ENCODE measurements around the gene CAPN14.

Gene CAPN14

DNA sequence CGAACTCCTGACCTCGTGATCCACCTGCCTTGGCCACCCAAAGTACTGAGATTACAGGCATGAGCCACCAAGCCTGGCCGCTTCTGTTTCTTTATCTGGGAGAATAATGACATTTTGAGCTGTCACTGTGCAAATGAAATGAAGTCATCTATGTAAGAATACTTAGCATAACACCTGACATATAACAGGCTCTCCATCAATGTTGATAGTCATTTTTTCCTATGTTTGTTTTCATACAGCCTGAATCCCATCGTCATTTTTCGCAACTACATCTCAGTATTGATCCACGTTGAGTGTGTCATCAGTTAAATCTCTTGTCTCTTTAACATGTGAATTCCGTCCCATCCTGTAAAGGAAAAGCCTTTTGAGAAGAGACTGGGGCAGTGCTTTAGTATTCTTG lies 6.4 kb upstream of the CAPN14 start:
- DNase-seq, result no peak

DNA sequence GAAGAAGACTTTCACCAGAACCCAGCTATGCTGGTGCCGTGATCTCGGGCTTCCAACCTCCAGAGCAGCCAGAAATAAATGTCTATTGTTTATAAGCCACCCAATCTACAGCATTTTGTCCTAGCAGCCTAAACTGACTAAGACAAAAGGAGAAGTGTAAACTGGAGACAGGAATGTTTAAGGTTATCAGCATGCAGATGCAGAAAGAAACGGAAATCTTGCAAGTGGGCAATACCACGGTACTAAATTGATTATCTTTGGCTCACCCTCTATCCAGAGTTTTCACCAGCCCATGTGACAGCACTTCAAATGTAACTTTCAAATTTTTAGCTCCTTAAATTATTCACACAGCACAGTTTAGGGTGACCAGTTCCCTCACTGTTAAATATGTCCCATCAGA lies 5.7 kb upstream of the CAPN14 start:
- DNase-seq, result no peak

GRCh38 chr2:31222071-31222470 lies 4.8 kb upstream of the CAPN14 start:
- no peak for DNase-seq

DNA sequence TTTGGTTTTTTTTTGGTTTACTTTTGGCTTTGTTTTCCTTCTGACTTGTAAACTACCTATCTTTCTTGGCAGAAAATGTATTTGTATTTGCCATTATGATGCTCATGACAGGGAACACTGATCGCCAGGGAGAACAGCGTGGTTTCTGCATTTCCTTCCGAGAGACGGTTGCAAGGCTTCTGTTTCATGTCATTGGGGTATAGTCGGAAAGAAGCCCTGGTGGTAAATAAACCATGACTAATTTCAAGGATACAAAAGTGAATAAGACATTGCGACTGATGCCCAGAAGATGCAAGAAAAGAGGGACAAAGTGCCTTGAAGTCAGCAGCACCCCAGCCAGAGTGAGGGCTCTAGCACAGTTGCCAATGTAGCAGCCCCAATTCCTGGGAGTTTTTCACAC lies 4.2 kb upstream of the CAPN14 start:
- DNase-seq, result no peak

DNA sequence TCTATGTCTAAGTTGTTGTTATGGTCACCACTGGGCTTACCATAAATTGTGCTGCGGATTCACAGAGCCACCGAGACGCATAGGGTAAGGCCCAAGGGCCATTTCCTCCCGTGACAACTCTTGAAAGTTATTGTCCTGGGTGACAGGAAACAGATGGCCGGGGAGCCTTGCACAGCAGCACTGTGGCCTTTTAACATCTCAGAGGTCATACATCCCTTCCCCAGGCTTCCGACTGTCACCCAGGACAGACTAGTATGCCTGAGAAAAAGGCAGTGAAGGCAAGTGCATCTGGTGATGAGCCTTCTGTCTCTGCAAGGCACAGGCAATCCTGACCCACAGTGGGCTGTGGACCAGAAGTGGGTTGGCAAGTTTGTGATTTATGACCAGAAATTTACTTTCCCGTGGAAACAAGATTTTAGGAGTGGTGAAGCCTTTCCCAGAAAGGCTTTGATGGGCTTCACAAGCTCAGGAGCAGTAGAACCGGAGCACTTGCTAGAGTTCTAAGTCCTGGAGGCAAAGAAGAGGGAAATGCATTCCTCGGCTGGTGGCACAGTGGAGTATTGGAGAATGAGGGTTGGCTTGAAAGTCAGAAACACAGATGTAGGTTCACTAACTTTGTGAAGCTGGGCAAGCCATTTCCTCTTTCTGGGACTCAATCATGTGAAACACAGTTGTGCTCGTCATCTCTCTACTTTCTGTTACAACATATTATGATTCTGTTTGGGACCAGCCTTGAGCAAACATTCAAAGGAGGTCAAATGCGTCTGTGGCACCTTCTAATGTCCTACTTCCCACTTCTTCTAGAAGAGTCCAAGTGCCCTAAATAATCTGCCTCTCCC lies 2.0 kb upstream of the CAPN14 start:
- DNase-seq, result no peak

GRCh38 chr2:31216734-31217133 lies 581 bp downstream of the CAPN14 start:
- DNase-seq, result no peak

GRCh38 chr2:31214444-31214915 lies 2.8 kb downstream of the CAPN14 start:
- DNase-seq, result no peak

DNA sequence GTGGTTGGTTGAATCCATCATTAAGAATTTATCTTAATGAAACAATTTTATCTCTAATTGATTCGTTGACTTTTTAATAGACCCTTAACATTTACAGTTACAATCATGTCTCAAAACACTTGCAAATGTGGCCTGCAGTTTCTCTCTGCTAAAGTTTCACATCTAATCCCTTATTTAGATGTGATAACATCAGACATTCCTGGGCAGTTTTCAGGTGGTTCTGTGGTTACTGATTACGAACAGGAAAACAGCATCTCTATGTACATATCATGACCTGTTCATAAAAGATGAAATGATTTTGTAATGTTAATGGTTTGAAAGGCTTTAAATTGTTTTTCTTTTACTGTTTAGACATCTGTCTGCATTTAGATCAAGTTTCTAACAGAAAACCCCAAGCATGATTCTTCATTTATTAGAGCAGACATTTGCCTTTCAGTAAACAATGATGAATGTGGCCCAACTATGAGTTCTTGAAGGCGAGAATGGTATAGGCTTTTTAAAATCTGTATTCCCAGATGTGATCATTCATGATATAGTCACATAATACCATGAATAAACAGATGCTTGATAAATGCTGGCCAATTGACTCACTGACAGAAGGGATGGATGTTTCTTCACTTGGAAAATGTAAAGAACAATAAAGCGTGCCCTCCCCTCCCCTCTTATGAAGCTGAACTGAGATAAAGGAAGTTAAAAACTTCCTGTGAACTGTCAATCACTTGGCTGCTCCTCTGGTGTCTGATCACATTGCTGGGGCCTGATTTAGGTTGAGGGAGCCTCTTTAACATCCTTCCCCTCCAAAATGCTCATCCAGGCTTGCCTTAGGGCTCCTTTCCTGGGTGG lies 3.5 kb downstream of the CAPN14 start:
- DNase-seq, result no peak

GRCh38 chr2:31212659-31213600 lies 4.4 kb downstream of the CAPN14 start:
- DNase-seq, result no peak

- no peak for DNase-seq
Observed at GRCh38 chr2:31208240-31208639, 9.1 kb downstream of the CAPN14 start.

DNA sequence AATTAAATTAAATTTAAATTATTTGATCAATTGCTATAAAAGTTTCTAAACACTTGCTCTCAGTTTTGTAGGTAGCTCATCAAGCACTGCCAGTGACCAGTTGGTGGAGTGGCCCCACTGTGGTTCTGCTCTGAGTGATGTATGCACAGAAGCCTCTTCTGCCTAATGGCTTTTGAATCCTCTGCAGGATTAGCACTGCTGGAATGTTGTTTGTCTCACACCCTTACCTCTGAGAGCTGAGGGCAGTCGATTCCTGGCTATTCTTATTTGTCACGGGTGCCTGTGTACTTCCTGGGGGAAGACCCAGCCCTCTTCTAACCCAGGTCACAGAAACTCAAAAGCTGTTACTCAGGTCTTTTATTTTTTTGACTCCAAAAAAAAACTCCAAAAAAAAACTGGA lies 9.5 kb downstream of the CAPN14 start:
- DNase-seq, result no peak

DNA sequence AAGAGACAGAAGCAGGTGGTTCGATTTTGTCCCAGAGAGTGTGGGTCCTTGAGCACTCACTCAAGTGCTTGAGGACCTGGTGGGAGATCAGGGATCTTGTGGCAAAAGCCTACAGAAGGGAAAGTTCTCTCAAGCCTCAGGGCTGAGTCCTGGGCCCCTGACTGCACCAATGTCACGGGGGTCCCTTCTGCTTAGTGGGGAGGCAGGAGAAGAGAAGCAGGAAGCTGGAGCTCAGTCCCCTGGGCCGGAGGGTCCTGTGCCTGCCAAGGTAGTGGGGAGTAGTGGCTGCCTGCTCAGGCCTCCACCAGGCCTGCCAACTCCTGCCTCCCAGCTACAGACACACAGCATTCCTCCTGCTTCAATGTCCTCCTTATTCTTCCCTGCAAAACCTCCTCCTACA lies 11.7 kb downstream of the CAPN14 start:
- no peak for DNase-seq

GRCh38 chr2:31205186-31205585 lies 12.1 kb downstream of the CAPN14 start:
- no peak for DNase-seq

DNA sequence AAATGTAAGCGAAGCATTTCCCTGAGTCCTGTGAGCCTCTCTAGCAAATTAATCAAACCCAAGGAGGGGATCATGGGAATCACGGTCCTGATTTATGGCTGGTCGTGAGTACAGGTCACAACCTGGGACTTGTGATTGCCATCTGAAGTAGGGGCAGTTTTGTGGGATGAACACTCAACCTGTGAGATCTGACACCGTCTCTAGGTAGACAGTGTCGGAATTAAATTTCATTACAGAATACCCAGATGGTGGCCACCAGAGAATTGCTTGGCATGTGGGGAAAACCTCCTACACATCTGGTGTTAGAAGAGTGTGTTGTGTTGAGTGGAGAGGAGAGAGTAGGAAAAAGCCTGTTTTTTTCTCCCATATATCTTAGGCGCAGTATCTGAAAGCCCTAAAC lies 12.5 kb downstream of the CAPN14 start:
- no peak for DNase-seq

- no peak for DNase-seq
Observed at GRCh38 chr2:31203916-31204315, 13.4 kb downstream of the CAPN14 start.

- DNase-seq, result no peak
Observed at GRCh38 chr2:31202833-31203232, 14.5 kb downstream of the CAPN14 start.

GRCh38 chr2:31202041-31202440 lies 15.3 kb downstream of the CAPN14 start:
- DNase-seq, result no peak

- DNase-seq, result no peak
Observed at GRCh38 chr2:31200972-31201371, 16.3 kb downstream of the CAPN14 start.

DNA sequence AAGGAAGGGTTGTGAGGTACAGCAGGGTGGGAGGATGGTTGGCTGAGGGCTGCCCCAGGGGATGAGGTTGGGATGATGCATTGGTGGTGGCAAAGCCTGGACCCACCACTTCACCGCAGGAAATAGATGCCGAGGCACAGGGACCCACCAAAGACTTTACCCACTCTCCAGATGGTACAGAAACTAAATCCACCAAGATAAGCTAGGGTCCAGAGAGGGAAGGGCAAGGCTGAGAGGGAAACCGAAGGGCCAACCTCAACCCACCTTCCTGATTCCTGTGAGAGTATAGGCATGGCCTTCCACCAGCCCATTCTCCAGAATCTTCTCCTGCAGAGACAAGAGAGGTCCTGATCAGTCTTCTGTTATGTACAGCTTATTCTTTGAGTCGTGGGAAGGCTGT lies 18.1 kb downstream of the CAPN14 start:
- DNase-seq, result no peak

GRCh38 chr2:31197669-31198068 lies 19.6 kb downstream of the CAPN14 start:
- no peak for DNase-seq

DNA sequence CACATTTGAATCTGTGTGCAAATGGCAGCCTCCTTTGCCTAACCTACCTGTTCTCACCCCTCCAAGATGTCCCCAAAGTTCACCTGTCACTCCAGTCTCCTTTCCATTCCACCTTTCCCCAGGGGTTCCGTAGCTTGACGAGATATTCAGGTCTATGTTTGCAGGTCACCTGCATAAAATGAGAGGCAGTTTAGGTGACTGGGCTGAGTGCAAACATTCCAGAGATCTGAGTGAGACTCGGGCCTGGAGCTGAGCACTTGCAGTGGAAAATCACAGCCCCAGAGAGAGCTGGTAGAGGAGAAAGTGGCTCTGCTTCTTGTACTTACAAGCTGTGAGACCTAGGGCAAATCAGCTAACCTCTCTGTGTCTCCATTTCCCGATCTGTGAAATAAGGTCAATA lies 20.1 kb downstream of the CAPN14 start:
- no peak for DNase-seq

- no peak for DNase-seq
Observed at GRCh38 chr2:31196622-31197021, 20.7 kb downstream of the CAPN14 start.

DNA sequence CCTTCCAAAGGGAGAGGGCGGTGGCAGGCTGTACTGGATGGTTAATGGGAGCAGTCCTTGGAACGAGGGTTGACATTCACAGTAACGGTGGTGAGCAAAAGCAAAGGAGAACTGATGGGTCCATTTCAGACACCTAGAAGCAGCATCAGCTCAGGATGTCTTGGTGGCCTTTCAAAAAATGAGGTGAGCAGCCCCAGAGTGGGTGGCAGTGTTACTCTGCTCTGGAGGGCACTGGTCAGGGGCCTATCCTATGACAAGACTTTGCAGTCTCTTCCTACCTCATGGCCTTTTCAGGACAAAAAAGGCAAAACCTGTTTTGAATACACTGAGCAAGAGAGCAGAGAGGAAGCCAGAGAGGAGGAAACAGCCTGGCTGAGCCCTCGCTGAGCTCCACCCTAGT lies 23.5 kb downstream of the CAPN14 start:
- no peak for DNase-seq
